Suppressor macrophage treated with lipopolysaccharide for 4 hours (primary cell): ENCODE measurements around the gene SH2D3C.

Experiments used
- DNase-seq: peaks from one replicate; pipeline ENCODE4 v3.0.0-alpha.2; 2020

SH2D3C gene

DNA sequence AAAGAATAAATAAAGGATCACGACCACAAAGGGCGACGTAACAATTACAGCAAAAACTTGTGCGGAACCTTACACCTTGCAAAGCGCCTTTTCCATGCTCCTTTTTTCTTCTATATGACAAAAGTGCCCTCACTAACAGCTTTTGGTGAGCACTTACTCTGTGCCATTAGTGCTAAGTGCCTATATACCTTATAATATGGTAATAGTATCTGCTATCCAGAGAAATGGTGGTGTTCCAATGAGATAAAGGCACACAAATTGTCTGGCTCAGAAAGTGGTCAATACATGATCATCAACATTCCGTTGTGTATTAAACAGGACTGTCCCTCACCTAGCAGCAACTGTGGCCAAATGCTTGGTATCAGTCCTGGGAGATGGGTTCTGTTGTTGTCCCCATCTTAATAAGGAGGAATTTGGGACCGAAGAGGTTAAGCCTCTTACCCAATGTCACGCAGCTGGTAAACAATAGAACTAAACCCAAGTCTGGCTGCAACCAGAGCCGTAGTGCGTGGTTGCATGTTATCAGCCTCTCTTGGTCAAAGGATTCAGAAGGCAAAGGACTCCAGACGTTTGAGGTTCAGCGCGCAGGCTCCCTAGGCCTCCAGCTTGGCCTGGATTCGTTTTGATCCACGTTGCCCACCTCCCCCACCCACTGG is 42.8 kb downstream of the SH2D3C start:
- DNase-seq = no peak

DNA sequence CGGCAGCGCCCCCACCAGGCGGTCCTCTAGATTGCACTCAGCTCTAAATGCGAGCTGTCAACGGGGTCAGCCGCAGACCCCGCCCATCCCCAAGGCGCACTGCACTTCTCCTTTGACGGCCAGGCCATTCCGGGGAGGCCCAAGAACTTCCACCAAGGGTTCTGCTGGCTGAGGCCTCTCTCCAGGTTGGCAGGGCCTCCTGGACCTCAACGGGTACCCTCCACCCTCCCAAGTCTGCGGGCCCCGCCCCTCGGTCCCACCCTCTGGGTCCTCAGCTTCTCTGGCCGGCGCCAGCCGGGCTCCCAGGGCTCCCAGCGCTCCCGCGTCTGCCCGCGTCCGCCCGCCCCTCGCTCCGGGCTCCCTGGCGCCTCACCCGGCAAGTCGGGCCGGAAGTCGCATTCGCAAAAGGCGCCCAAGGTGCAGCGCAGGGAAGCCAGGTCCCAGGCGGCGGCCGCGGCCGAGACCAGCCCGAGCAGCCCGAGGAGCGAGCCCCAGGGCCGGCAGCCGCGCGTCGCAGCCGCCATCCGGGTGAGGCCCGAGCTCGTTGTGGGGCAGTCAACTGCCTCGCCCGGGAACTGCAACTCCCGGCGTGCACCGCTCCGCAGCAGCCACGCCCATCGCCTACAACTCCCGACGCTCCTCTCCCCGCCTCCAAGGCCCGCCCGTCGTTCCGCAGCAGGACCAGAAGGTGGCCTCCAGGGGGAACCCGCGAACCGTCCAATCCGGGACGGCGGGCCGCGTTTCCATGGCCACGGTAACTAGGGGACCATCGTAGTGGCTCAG is 43.5 kb downstream of the SH2D3C start, which contains the start of gene TOR2A:
Gene TOR2A, minus strand, starts transcription at position 548 of the 783 bp plus-strand sequence. Its CDS starts 24 bp downstream, at position 524.
- peak; percentile 99 for DNase-seq

DNA sequence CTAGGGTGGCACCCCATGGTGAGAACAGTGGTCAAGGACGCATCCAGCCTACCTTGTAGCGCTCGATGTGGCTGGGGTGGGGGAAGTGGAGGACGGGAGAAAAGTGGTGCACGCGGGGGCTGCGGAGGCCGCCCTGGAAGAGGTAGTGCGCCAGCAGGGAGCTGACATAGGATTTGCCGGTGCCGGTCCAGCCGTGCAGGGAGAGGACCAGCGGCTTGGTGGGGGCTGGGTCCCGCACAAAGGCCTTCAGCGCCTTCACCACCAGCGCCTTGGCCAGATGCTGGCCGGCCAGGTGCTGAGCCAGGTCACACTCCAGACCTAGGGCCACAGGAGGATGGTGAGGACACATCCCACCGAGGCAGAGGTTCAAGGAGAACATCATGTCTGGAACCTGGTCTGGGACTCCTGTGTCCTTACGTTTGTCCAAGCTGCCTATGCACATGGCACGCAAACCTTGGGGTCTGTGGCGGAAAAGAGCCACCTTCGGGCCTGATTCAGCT is 44.2 kb downstream of the SH2D3C start:
- DNase-seq = no peak

DNA sequence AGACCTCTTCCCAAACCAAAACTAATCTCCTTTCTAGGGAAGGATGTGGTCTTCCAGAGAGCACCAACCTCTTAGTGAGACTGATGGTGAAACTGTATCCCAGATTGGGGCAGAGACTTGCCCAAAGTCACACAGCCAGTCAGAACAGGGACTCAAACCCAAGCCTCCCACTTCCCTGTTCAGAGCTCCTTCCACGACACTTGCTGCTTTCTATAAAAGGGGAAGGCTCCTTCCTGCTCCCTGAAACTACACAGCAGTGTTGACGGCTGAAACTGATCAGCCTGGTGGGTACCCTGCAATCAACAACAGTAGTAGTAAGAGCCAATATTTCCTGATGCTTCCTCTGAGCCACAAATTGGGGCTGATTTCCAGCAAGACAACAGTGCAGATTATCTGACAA is 44.9 kb downstream of the SH2D3C start:
- DNase-seq = peak; percentile 30

DNA sequence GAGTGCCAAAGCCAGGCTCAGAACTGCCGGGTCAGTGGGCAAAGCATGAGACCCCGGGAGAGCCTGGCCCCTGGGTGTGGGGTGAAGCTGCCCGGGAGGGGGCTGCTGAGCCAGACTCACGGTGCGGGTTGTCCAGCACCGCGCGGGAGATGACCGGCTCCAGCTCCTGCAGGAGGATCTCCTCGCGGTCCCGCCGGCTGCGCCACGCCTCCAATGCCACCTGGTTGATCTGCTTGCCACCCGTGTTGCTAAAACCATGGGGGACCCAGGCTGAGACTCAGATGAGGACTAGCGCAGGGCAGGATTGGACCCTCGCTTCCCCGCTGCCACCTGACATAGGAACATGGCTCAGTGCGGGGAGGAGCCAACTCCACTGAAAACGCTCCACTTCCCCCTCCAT is 46.0 kb downstream of the SH2D3C start:
- no peak for DNase-seq

DNA sequence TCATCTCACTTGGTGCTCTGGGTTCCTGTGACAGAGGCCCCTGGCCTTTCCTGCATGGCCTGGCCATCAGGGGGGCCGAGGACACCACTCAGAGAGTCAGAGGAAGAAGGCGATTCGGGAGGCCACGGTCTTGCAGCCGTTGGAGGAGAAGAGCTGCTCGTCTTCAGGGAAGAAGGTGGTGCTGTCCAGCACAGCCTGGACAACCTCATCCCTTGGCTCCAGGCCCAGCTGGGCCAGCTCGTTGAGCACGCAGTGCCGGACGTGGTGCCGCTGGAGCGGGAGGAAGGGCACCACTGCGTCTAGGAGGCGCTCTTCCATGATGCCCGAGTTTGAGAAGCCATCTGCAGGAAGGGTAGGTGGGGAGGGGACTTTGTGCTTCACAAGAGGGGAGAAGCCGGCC is 46.5 kb downstream of the SH2D3C start:
- no peak for DNase-seq

DNA sequence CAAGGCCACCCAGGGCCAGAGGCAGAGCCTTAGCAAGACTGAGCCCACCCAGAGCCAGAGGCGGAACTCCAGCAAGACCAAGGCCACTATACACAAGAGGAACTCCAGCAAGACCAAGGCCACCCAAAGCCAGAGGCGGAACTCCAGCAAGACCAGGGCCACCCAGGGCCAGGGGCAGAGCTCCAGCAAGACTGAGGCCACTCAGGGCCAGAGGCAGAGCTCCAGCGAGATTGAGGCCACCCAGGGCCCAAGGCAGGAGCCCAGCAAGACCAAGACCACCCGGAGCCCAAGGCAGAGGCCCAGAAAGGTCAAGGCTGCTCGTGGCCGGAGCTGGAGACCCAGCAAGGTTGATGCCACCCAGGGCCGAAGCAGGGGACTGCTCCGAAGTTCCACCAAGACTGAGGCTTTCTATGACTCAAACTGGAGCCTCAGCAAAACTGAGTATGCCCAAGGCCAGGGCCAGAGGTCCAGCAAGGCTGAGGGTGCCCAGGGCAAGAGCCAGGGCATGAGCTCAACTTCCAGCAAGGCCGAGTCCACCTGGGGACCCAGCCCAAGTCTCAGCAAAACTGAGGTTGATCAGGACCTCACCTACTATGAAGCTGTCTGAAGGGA is 47.6 kb downstream of the SH2D3C start:
- no peak for DNase-seq

DNA sequence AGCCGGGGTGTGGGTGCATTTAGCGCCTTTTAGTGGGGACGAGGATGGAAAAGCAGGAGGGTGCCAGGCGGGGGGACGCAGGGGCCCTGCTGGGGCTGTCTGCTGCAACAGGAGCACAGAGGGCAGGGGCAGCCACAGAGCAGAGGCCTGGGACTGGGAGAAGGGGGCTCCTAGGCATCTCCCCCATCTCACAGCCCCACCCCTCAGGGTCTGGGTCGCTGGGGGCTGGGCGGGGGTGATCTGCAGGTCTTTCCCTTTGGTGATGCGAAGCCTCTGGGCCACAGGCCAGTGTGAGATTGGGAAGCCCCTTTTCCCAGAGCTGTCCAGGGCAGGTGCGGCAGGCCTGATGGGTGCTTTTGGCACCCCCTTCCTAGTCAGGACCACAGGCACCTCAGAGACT is 48.2 kb downstream of the SH2D3C start:
- DNase-seq = no peak

DNA sequence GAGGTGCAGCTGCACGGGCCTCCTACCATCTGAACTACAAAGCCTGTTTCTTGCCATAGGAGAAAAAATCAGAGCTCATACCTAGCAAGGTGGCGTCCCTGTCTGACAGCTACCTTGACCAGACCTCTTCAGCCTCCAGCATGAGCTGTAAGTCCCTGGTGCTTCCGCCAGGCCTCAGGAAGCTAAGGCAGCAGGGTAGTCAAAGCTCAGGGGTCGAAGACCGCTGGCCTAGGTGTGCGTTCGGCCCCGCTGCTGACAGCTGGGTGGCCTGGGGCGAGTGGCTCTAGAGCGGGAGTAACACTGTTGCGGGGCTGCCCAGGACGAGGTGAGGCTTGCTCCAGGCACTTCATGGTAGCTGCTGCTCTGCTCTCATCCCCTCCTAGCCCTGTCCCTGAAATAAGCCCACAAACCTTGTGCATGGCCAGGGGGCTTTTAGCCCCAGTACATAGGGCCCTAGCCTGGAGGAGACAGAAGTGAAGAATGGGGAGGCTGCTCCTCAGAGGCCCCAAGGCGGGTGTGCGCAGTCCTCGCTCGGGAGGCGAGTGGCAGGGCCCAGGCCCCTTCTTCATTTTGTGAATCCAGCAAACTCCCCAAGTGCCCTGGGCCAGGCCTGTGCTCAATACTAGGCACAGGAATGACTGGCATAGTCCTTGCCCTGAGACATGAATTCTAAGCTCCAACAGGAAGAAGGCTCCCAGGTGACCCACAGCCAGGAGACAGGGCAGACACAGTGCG is 48.8 kb downstream of the SH2D3C start:
- no peak for DNase-seq

DNA sequence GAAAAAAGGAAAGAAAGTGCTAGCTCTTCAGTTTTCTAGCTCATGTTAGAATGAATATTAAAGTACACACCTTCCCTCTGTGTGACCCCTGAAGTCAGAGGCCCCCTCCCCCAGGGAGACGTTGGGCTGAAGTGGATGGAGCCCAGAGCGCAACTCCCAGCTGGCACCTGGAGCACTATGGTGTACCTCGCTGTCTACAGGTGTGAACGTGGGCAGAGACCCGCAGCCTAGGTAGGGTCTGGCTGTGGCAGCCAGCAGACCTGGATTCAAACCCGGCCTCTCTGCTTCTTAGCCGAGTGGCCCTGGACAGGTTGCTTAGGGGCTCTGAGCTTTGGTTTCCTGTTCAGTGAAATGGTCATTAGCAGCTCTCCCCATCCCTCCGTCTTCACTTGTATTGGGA is 49.7 kb downstream of the SH2D3C start:
- DNase-seq = no peak

DNA sequence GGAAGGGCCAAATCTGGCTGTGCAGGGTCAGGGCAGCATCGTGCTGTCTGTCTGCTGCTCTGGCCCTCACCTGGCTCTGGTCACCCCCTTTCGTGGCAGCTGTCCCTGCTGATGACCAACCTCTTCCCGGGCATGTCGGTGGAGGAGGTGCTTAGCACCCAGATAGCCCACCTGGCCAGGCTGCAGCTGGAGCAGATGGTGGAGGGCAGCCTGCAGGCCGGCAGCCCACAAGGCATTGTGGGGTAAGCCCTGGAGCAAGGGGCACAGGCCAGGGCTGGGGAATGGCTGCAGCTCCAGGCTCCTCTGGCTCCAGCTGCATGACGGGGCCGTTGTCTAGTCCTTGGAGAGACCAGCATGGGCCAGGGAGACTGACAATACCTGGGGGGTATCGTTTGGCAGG is 51.6 kb downstream of the SH2D3C start:
- no peak for DNase-seq

DNA sequence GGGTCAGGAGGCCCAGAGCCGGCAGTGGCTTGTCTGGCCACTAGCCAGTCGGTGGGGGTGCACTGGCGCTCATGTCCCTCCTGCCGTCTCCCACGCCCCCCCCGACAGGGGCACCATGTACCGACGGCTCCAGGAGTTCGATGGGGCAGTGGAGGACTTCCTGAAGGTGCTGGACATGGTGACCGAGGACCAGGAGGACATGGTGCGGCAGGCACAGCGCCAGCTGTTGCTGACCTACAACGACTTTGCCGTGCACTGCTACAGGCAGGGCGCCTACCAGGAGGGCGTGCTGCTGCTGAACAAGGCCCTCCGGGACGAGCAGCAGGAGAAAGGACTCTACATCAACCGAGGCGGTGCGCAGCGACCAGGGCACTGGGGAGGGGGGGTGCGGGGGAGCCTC is 54.5 kb downstream of the SH2D3C start:
- DNase-seq = no peak

DNA sequence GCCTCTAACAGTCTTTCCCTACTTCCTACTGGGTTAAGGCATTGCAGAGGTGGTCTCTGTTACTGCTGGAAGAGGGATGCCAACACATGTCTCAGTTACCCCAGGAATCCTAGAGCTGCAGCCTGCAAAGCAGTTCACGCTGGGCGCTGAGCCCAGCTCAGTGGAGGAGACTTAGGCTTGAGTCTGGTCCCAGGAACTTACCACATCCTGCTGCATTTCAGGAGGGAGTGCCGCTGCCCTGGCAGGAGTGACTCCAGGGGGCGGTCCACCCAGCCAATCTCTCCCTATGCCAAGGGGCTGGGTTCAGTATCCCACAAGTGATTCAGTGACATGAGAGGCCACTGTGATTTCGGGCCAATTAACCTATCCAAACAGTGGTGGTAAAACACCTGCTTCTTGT is 55.0 kb downstream of the SH2D3C start:
- no peak for DNase-seq

DNA sequence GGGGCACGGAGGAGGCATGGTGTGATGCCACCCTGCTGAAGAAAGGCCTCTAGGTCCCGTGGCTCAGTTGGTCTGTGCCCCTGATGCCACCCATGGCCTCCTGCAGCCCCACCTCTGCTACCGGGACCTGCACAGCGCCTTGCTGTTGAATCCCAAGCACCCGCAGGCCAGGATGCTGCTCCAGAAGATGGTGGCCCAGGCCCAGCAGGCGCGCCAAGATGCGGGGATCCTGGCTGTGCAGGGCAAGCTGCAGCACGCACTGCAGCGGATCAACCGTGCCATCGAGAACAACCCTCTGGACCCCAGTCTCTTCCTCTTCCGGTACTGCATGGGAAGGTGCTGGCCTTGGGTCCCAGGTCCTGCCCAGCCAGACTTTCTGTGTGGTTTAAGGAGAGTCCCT is 55.5 kb downstream of the SH2D3C start:
- no peak for DNase-seq

DNA sequence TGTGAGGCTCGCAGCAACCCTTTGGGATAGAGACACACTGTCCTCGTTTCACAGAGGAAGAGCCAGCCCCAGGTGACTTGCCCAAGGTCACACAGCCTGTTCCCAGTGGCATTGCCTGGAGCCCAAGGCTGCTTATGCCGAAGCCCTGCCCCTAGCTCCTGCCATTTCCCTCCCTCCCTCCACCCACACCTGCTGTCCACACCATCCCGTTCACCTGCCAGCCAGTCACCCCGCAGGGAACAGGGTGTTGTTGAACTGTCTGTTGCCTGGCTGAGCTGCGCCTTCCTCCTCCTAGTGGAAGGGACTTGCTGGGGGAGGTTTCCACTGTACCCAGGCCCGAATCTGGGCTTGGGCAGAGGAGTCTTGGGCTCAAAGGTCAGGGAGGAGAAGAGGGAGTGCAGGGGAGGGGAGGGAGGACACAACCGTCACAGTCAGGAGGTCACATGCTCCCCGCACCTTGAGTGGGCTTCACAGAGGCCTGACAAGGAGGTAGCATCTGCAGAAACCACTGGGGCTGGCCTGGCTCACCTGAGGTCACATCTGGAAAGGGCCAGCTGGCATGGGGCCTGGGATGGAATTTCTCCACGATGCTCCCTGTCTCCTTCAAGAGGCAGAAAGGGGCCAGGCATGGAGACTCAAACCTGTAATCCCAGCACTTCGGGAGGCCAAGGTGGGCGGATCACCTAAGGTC is 56.3 kb downstream of the SH2D3C start:
- DNase-seq = no peak

DNA sequence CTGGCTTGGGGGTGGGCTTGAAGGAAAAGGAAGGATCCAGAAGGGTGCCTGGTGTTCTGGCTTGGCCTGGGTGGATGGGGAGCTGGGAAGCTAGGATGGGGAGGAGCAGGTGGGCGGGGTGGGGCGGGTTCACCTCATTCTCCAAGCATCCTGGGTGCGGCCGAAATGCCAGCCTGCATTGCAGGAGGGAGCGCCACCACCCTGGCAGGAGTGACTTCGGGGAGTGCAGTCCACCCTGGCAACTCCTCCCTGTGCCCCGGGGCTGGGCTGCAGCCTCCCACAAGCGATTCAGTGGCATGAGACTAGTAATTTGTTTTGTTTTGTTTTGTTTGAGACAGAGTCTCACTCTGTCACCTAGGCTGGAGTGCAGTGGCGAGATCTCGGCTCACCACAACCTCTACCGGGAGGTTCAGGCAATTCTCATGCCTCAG is 57.1 kb downstream of the SH2D3C start:
- DNase-seq = no peak

DNA sequence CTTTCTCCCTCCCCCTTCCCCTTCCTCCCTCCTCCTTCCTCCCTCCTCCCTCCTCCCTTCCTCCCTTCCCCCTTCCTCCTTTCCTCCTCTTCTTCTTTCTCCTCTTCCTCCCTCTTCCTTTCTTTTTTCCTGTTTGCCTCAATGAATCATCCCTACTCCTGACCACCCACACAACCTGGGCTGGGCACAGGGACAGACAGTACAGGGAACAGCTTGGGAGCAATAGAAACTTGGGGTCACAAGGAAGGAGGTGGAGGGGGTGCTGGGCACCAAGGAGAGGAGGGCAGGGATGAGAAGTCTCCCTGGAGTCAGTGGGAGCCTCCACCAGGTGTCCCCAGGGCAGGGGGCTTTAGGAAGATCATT is 57.6 kb downstream of the SH2D3C start:
- no peak for DNase-seq

DNA sequence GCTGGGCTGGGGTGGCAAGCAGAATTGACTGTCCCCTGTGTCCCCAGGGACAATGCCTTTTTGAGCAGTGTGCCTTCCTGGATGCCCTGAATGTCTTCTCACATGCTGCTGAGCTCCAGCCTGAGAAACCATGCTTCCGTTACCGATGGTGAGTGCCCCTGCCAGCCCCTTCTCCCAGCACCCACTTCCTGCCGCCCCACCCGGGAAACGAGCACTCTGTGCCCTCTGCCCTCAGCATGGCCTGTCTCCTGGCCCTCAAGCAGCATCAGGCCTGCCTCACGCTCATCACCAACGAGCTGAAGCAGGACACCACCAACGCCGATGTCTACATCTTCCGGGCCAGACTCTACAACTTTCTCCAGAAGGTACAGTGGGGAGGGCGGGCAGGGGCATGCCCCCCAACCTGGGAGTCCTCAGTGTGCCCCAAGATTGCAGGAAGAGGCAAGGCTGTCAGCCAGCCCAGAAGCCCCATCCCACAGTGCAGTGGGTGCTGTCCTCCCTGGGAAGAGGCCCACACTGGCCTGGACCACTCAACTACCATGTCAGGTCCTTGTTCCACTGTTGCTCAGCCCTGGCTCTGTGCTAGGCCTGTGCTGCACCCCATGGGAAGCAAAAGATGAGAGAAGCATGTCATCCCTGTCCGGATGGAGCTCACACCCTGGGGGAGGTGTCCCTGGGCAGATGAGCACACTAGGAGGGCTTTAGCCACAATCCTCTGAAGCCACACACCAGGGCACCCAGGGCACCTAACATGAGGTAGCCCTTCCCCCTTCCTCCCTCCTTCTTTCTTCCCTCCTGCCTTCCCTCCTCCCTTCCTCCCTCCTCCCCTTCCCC is 58.2 kb downstream of the SH2D3C start:
- DNase-seq = no peak

DNA sequence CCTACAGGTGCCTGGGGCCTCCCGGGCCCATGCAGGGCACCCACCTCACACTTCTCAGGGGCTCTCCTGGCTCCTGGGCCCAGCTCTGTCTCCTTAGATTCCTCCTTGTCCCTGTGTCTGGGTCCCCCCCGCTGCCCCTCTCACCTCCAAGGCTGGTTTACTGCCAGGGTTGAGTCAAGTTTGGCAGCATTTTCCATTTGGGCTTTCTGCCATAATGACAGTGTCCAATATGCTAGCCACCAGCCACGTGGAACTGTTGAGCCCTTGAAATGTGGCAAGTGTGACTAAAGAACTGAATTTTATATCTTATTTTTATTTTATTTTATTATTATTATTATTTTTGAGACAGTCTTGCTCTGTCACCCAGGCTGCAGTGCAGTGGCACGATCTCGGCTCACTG is 60.7 kb downstream of the SH2D3C start:
- no peak for DNase-seq

DNA sequence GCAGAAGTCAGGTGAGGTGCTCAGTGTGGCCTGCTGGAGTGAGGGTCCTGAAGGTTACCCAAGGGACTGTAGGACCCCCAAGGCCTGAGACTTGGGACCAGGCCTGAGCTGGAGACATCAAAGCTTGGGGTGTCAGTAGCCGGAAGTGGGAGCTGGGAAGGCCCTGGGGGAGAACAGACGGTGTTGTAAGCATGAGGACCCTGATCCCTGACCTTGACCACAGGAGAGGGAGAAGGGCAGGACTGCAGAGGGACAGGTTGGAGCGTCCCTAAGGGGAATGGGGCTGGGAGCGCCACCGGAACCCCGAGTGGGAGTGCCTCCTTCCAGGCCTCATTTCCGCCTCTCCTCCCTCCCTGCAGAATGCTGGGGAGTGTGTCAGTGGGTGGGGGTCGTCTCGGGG is 62.1 kb downstream of the SH2D3C start:
- no peak for DNase-seq

DNA sequence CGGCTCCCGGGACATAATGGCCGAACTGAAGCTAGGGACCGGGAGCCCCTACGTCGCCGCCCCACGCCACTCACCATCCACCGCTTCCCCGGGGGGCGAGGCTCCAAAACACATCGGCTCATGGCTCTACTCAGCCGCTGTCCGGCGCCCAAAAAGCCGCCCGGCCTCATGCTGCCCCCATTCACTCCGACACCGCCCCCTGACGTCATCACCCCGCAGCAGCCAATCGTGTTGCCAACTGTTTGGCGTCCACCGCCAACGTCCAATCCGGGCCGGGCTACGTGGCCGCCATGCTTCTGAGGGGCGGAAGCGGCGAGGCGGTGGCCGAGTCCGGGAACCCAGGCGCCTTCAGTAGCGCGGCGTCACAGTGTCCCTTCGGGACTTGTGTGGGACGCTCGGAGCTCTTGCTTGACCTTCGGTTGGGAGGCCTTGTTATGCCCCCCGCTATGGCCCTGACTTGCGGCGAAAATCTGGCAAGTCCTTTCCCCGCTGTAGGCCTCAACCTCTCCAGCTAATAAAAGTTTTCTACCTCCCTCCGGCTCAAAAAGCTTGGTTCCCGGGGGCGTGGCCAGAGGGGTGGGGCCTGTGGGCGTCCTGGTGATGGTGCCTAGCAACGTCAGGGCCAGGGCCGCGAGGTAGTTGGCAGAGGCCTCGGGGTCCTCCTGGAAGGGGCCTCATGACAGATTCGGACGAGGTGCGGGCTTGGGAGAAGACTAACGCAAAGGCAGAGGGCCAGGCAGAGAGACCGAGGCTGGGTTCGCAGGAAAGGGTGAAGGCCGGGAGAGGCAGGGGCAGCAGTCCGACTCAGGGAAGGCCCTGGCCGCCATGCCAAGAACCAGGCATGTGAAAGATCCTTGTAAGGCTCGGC is 62.8 kb downstream of the SH2D3C start, which contains the start of the genes PTRH1 and TTC16:
Gene PTRH1, minus strand, starts transcription at position 194 of the 868 bp plus-strand sequence. Its CDS starts 24 bp downstream, at position 170.
Gene TTC16, plus strand, starts transcription at position 610 of the 868 bp plus-strand sequence. Its CDS starts 67 bp downstream, at position 677.
- DNase-seq = peak; percentile 98
